GM19193 (cell line): Measurements from ENCODE around the gene RPS21.

Experiments
- POLR2A ChIP-seq: IDR thresholded peaks from 4 replicates; pipeline ENCODE4 v1.6.1; 2011; ENCODE audit not compliant: insufficient read depth, insufficient read length; ENCODE audit errors: extremely low read depth

Gene RPS21

GRCh38 chr20:62404112-62404665, 17.3 kb downstream of the RPS21 start:
- TF ChIP-seq POLR2A: no peak

- TF ChIP-seq POLR2A: no peak
These were observed 17.8 kb downstream of the RPS21 start for GRCh38 chr20:62404761-62405107.

GRCh38 chr20:62405108-62405980, 18.4 kb downstream of the RPS21 start:
- no peak for TF ChIP-seq POLR2A

DNA sequence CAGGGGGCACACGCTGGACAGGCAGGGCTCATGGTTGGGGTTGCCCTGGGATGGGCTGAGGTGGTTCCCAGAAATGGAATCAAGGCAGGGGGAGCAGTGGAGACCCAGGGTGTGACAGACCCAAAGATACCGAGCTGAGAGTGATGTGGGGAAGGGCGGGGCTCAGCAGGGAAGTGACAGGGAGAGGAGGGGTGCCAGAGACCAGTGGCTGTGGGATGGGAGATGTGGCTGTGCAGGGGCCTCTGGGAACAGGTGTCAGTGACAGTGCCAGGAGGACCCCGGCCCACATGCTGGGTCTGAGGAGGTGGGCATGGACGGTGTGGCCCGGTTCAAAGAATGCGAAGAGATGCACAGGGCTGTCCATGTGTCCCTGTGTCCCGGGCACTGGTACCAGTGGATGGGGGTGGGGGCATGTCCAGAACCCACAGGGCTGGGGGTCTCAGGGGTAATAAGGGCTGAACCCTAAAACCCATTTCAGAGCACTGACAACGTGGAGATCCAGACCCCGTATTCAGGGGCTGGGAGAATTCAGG, 19.1 kb downstream of the RPS21 start:
- TF ChIP-seq POLR2A: no peak

DNA sequence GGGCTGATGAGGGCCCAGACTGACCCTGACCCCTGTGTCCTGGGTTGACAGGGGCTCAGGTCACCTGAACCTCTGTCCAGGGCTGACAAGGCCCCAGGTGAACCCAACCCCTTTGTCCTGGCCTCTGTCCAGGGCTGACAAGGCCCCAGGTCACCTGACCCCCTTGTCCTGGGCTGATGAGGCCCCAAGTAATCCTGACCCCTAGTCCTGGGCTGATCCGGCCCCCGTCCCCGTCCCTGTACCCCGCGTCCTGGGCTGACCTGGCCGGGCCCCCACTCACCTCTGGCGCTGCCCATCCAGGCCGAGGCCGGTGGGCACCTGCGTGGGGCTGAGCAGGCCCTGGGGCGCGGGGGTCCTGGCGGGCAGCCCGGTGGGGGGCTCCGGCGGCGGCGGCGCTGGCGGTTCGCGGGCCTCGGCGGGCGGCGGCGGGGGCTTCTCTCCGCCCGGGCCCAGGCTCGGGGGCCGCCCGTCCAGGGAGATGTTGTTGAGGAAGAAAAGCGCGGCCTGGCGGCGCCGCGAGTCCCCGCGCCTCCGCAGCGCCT, 19.8 kb downstream of the RPS21 start:
- no peak for TF ChIP-seq POLR2A

DNA sequence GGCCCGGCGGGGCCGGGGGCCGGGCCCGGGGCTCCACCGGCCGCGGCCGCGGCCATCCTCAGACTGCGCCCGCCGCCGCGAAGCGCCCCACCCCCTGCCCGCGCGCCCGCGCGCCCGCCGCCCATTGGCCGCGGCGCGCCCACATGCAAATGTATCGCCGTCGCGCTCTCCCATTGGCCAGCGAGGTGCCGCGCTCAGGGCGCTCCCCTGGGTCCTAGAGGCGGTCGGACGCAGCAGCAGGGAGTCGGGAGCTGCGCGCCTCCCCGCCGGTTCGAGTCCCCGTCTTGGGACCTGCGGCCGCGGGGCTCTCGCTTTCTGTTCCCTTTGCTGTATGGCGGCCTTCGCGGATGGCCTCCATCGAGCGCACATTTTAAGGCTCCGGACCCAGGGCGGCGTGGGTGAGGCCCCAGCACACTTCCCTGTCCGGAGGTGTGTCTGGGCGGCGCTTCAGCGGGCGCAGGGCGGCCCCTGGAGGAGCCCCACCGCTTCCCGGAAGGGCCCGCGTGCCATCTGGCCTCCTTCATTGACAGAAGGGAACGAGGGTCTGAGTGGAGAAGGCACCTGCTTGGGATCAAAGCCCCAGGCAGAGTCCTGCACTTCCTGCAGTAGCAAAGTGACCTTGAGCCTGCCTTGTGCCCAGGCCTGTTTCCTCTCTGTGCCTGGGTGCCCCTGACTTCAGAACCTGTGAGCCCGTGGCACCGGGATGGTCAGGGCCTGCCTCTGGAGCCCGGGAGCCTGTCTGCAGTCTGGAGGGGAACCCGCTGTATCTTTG, 20.5 kb downstream of the RPS21 start, which contains the start of gene CABLES2:
Gene CABLES2 (minus strand): TSS at position 65 of the 772 bp plus-strand sequence. CDS start 9 bp downstream, at position 56.
- TF ChIP-seq POLR2A: peak; percentile 47

DNA sequence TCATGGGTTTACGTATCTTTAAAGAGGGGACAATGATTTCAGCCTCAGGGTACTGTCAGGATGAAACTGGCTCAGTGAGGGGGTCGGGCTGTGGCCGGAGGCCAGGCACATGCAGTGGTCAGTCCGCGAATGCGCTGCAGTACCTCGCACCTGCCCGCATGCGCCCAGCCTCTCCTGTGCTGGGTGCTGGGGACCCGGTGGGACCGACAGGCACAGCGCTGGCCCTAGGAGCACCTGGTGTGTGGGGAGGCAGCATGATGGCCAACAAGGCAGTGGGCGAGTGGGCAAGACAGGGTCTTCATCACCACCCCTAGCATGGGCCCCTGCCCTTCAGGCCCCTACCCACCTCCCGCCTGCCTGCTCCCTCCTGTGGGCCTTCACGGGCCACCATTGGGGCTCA, 21.2 kb downstream of the RPS21 start:
- TF ChIP-seq POLR2A: no peak

DNA sequence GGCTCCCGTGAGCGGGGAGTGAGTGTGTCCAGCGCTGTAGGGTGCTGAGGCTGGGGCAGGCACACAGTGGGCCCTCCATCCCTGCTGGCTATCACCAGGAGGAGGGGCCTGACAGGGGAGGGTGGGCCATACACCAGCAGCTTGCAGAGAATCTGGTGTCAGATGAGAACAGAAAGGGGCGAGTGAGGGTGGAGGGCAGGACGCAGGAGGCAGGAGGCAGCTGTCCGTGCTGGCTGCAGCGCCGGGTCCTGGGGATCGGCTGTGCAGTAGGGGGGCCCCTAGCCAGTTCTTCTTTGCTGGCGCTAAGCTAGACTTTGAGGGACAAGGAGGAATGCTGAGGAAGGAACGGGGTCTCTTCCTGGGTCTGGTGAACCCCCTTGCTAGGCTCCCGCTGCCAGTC, 21.7 kb downstream of the RPS21 start:
- no peak for TF ChIP-seq POLR2A

DNA sequence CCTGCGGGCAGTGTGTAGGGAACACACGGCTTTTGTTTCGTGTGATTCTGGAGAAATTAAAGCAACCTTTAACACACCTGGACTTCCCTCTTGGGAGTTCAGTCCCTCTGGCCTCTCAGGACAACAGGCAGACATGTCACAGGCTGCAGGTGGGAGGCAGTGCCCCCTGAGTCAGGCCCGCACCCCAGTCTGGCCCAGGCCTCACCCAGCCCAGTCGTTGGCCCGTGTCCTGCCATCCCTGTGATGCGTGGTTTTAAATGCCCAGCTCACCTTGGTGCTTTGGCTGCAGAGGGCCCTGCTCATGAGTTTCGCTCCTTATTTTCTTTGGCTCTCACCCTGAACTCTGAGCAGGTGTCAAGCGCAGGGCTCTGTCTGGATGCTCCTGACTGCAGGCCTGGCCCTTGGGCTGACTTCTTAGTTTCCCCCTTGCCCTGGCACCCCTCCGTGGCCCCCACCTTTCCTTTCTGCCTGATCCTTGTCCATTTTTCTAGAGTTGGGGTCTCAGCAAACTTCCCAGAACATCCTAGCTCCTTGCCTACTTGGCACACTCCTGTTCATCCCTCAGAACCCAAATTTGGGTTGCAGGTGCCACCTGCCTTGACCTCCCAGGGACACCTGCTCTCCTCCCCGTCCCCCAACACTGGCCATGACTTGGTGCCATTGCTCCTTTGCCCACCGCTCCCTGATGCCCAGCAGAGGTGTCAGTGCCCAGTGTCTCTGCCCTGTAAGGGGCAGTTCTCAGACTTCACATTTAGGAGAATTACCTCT, 22.4 kb downstream of the RPS21 start:
- TF ChIP-seq POLR2A: no peak

GRCh38 chr20:62409931-62410745, 23.2 kb downstream of the RPS21 start:
- TF ChIP-seq POLR2A: no peak

- no peak for TF ChIP-seq POLR2A
These were observed 24.0 kb downstream of the RPS21 start for GRCh38 chr20:62410746-62411478.

DNA sequence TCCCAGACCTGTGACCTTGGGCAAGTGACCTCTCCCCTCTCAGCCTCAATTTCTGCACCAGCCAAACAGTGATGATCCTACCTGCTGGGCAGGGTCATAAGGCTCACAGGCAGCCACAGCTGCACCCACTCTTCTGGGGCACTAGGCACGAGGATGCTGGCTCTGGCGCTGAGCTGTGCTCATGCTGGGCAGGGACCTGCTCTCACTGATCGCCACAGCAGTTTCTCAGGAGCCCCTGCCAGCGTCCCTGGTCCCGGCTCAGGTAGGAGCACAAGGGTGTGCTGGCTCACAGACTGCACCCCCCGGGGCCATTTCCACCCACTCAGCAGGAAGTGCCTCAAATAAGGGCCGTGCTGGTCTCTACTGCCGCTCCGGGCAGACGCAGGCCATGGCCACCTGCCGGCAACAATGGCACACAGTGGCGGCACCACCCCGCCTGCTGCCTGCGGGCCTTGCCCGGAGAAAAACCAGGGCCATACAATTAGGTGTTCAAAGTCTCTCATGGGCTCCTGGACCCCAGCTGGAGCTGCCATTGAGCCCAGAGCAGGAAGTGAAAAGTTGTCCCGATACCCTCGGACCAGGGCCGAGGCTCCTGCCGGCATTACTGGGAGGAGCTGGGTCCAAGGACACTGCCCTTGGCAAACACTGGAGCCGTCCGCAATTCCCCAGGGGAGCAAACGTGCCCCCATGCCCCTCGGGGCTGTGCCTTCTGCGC, 24.7 kb downstream of the RPS21 start:
- no peak for TF ChIP-seq POLR2A

DNA sequence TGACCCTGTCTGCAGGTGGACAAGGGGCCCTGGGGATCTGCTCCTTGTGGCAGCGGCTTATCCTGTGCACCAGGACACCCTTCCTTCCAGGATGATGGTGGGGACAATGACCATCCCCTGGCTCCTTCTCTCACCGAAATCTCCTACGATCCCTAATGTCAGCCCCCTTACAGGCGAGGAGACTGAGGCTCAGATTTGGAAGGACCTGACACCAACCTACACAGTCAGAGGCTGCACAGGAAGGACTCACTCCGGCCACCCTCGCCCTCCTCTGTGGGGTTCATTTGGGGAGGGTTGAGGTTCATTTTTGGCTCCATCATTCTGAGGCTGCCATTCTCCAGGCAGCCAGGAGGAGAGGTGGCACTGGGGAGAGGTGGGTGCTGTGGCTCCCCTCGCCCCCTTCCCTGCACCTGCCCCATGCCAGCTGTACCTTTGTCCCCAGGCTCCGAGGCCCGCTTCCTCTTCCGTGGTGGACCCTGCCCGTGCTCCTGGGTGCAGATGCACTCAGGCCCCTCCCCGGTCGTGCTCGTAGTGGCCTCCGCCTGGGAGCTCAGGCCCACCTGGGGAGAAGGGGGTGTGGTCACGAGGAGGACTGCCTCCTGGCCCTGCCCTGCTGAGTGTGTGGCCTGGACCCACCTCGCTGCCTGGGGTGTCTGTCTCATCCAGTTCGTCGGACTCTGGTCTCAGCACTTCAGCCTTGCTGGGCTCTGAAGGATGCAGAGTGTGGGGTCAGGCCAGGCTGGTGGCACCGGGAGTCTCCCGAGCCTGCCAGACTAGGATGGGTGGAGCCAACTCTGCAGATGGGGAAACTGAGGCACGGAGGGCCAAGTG, 25.5 kb downstream of the RPS21 start:
- no peak for TF ChIP-seq POLR2A
